CD4-positive, CD25-positive, alpha-beta regulatory T cell (primary cell): ENCODE measurements around the gene NFATC2. TPM values are rescaled to one million over a fixed set of nuclear protein-coding genes. Genes with fewer than 3 reads are reported as not detected.
"Not testable (repeated sequence)": the region's sequence is repeated elsewhere in the genome, so short reads cannot be mapped to it uniquely, and the experiment has no call there.

ENCODE experiments used
- ATAC-seq, 2 donors: fragments of 150-1000 bp; cut with Tn5 transposase; one replicate each; pipeline ENCODE4 v1.10.0; 2021; ENCODE audit warnings: low read depth in 2 of 2, moderate number of reproducible peaks in 2 of 2, moderate library complexity in 1 of 2
- DNase-seq, 3 donors: peaks; one replicate each; pipeline versions ENCODE4 v3.0.0 to v3.0.0-alpha.2; 2012 to 2022; ENCODE audit warnings: mixed read lengths in 1 of 3
- H3K27ac ChIP-seq: one replicate; pipeline ENCODE4 v1.7.0; 2013; ENCODE audit warnings: mild to moderate bottlenecking, low read length; ENCODE audit not compliant: insufficient read depth, poor library complexity, severe bottlenecking
- H3K27me3 ChIP-seq: one replicate; pipeline ENCODE4 v1.7.0; 2013; ENCODE audit warnings: low read length; ENCODE audit not compliant: control insufficient read depth, insufficient read depth
- H3K36me3 ChIP-seq: one replicate; pipeline ENCODE4 v1.7.0; 2013; ENCODE audit warnings: mild to moderate bottlenecking, low read length, moderate library complexity; ENCODE audit not compliant: control insufficient read depth, insufficient read depth
- H3K4me1 ChIP-seq: 2 replicates; pipeline ENCODE4 v1.7.0; 2013; ENCODE audit warnings: mild to moderate bottlenecking, low read length; ENCODE audit not compliant: insufficient read depth, control insufficient read depth, poor library complexity, severe bottlenecking
- H3K4me3 ChIP-seq: one replicate; pipeline ENCODE4 v1.7.0; 2013; ENCODE audit warnings: low read depth, mild to moderate bottlenecking, low read length, moderate library complexity
- H3K9me3 ChIP-seq, 2 experiments: 1 replicate in 1 of 2; 2 replicates in 1 of 2; pipeline ENCODE4 v1.7.0; 2013; ENCODE audit warnings: low read length in 2 of 2, mild to moderate bottlenecking in 1 of 2, moderate library complexity in 1 of 2; ENCODE audit not compliant: control insufficient read depth in 2 of 2
- H3K27ac Mint-ChIP-seq, 3 donors: one replicate each; pipeline ENCODE4 v1.8.0; 2020 to 2022; ENCODE audit warnings: mild to moderate bottlenecking in 3 of 3, mixed read lengths in 3 of 3, moderate library complexity in 2 of 3
- H3K27me3 Mint-ChIP-seq: one replicate; pipeline ENCODE4 v1.8.0; 2022; ENCODE audit warnings: mild to moderate bottlenecking, mixed read lengths
- H3K36me3 Mint-ChIP-seq: one replicate; pipeline ENCODE4 v1.8.0; 2020; ENCODE audit warnings: mixed read lengths
- H3K4me1 Mint-ChIP-seq, 4 donors: one replicate each; pipeline ENCODE4 v1.8.0; 2020 to 2022; ENCODE audit warnings: mixed read lengths in 4 of 4, mild to moderate bottlenecking in 1 of 4
- H3K4me3 Mint-ChIP-seq, 4 donors: one replicate each; pipeline ENCODE4 v1.8.0; 2020 to 2022; ENCODE audit warnings: mild to moderate bottlenecking in 4 of 4, mixed read lengths in 4 of 4, moderate library complexity in 3 of 4
- H3K9me3 Mint-ChIP-seq, 7 donors: one replicate each; pipeline ENCODE4 v1.8.0; 2020 to 2022; ENCODE audit warnings: mixed read lengths in 7 of 7, mild to moderate bottlenecking in 3 of 7, moderate library complexity in 2 of 7
- polyA plus RNA-seq, 4 donors: library from polyadenylated mRNA; unstranded; fragments of 300-500 nt; fragmentation: Illumina TruSeq; gene quantifications; one replicate each; pipeline ENCODE4 v1.2.3, GENCODE V29; 2021
- total RNA-seq: library from RNA; stranded (reverse); gene quantifications from one replicate; pipeline ENCODE4 v1.2.3, GENCODE V29; 2022

NFATC2 gene
- total and polyA plus RNA-seq, 5 donors from 2014 or later, result 11.0 to 56.8 (median 14.2) TPM

GRCh38 chr20:51574248-51575033, 31.9 kb upstream of the NFATC2 start:
- H3K27me3 Mint-ChIP-seq, result peaks cover 9% of the 10 kb centered on the region
- no peak overlapping the region for H3K4me3 ChIP-seq
- no peaks in the 10 kb centered on the region for H3K4me1 Mint-ChIP-seq
- H3K9me3 ChIP-seq, result no peaks in the 10 kb centered on the region
- H3K4me3 Mint-ChIP-seq, result no peak overlapping the region
- H3K36me3 ChIP-seq, result no peaks in the 10 kb centered on the region
- H3K4me1 ChIP-seq, result no peaks in the 10 kb centered on the region
- no peaks in the 10 kb centered on the region for H3K36me3 Mint-ChIP-seq
- no peaks in the 10 kb centered on the region for H3K27me3 ChIP-seq
- no peak overlapping the region for H3K27ac ChIP-seq
- H3K9me3 Mint-ChIP-seq, result peaks cover 0 to 2% (median 0%) of the 10 kb centered on the region in 7 donors
- no peak for ATAC-seq
- no peak overlapping the region for H3K27ac Mint-ChIP-seq
- DNase-seq, result no peak

- Mint-ChIP-seq H3K4me3 (no peak overlapping the region), H3K9me3 (peaks cover 0 to 2% (median 0%) of the 10 kb centered on the region in 7 donors), H3K27ac (no peak overlapping the region), H3K4me1 (no peaks in the 10 kb centered on the region), H3K27me3 (peaks cover 10% of the 10 kb centered on the region), H3K36me3 (no peaks in the 10 kb centered on the region)
- Histone ChIP-seq H3K4me1 (no peaks in the 10 kb centered on the region), H3K27me3 (no peaks in the 10 kb centered on the region), H3K4me3 (no peak overlapping the region), H3K27ac (no peak overlapping the region), H3K36me3 (no peaks in the 10 kb centered on the region), H3K9me3 (no peaks in the 10 kb centered on the region)
- ATAC-seq (no peak), DNase-seq (no peak)
Measured at GRCh38 chr20:51573576-51574243, 31.2 kb upstream of the NFATC2 start.

GRCh38 chr20:51571460-51571794, 28.9 kb upstream of the NFATC2 start:
- H3K9me3 ChIP-seq, result no peaks in the 10 kb centered on the region
- Mint-ChIP-seq H3K4me3 (no peak overlapping the region), H3K27ac (no peak overlapping the region), H3K27me3 (peaks cover 20% of the 10 kb centered on the region), H3K4me1 (no peaks in the 10 kb centered on the region), H3K36me3 (no peaks in the 10 kb centered on the region), H3K9me3 (peaks cover 0 to 4% (median 0%) of the 10 kb centered on the region in 7 donors)
- H3K4me3 ChIP-seq, result no peak overlapping the region
- ATAC-seq (no peak), DNase-seq (no peak)
- H3K36me3 ChIP-seq, result no peaks in the 10 kb centered on the region
- H3K27ac ChIP-seq, result no peak overlapping the region
- peaks cover under 1% of the 10 kb centered on the region for H3K27me3 ChIP-seq
- H3K4me1 ChIP-seq, result no peaks in the 10 kb centered on the region

GRCh38 chr20:51570739-51571459, 28.4 kb upstream of the NFATC2 start:
- Mint-ChIP-seq H3K27me3 (peaks cover 25% of the 10 kb centered on the region), H3K36me3 (no peaks in the 10 kb centered on the region), H3K4me3 (no peak overlapping the region), H3K4me1 (no peaks in the 10 kb centered on the region), H3K9me3 (peaks cover 0 to 4% (median 0%) of the 10 kb centered on the region in 7 donors), H3K27ac (no peak overlapping the region)
- DNase-seq (no peak), ATAC-seq (no peak)
- Histone ChIP-seq H3K9me3 (no peaks in the 10 kb centered on the region), H3K4me1 (no peaks in the 10 kb centered on the region), H3K36me3 (no peaks in the 10 kb centered on the region), H3K27me3 (peaks cover 2% of the 10 kb centered on the region), H3K4me3 (no peak overlapping the region), H3K27ac (no peak overlapping the region)

- no peak overlapping the region for H3K27ac Mint-ChIP-seq
- no peak overlapping the region for H3K4me3 Mint-ChIP-seq
- Histone ChIP-seq H3K9me3 (no peaks in the 10 kb centered on the region), H3K36me3 (no peaks in the 10 kb centered on the region), H3K27ac (no peak overlapping the region), H3K4me1 (no peaks in the 10 kb centered on the region), H3K4me3 (no peak overlapping the region), H3K27me3 (peaks cover 2% of the 10 kb centered on the region)
- peaks cover 33% of the 10 kb centered on the region for H3K27me3 Mint-ChIP-seq
- H3K36me3 Mint-ChIP-seq, result no peaks in the 10 kb centered on the region
- H3K9me3 Mint-ChIP-seq, result peaks cover 0 to 4% (median 0%) of the 10 kb centered on the region in 7 donors
- no peak for DNase-seq
- H3K4me1 Mint-ChIP-seq, result no peaks in the 10 kb centered on the region
- ATAC-seq, result no peak
Measured at GRCh38 chr20:51569815-51570738, 27.6 kb upstream of the NFATC2 start.

GRCh38 chr20:51568533-51568932, 26.0 kb upstream of the NFATC2 start:
- not testable (repeated sequence) for H3K27ac ChIP-seq, H3K4me3 Mint-ChIP-seq, H3K4me3 ChIP-seq, H3K36me3 Mint-ChIP-seq, H3K4me1 Mint-ChIP-seq, H3K36me3 ChIP-seq, H3K27ac Mint-ChIP-seq, H3K9me3 Mint-ChIP-seq, ATAC-seq, DNase-seq, H3K9me3 ChIP-seq, H3K4me1 ChIP-seq
- peaks cover 42% of the 10 kb centered on the region for H3K27me3 Mint-ChIP-seq
- H3K27me3 ChIP-seq, result peaks cover 11% of the 10 kb centered on the region

- H3K36me3 Mint-ChIP-seq, result no peaks in the 10 kb centered on the region
- H3K27ac Mint-ChIP-seq, result no peak overlapping the region
- peaks cover 13% of the 10 kb centered on the region for H3K27me3 ChIP-seq
- H3K4me3 Mint-ChIP-seq, result no peak overlapping the region
- H3K9me3 ChIP-seq, result no peaks in the 10 kb centered on the region
- peaks cover 0 to 11% (median 5%) of the 10 kb centered on the region in 4 donors for H3K4me1 Mint-ChIP-seq
- no peak for DNase-seq
- no peaks in the 10 kb centered on the region for H3K36me3 ChIP-seq
- ATAC-seq, result no peak
- H3K9me3 Mint-ChIP-seq, result peaks cover 0 to 4% (median 0%) of the 10 kb centered on the region in 7 donors
- H3K4me3 ChIP-seq, result no peak overlapping the region
- H3K27me3 Mint-ChIP-seq, result peaks cover 51% of the 10 kb centered on the region
- no peak overlapping the region for H3K27ac ChIP-seq
- peaks cover 10% of the 10 kb centered on the region for H3K4me1 ChIP-seq
Measured at GRCh38 chr20:51567622-51568021, 25.1 kb upstream of the NFATC2 start.
